ENCODE results near the gene TMEM272.

Gene TMEM272

DNA sequence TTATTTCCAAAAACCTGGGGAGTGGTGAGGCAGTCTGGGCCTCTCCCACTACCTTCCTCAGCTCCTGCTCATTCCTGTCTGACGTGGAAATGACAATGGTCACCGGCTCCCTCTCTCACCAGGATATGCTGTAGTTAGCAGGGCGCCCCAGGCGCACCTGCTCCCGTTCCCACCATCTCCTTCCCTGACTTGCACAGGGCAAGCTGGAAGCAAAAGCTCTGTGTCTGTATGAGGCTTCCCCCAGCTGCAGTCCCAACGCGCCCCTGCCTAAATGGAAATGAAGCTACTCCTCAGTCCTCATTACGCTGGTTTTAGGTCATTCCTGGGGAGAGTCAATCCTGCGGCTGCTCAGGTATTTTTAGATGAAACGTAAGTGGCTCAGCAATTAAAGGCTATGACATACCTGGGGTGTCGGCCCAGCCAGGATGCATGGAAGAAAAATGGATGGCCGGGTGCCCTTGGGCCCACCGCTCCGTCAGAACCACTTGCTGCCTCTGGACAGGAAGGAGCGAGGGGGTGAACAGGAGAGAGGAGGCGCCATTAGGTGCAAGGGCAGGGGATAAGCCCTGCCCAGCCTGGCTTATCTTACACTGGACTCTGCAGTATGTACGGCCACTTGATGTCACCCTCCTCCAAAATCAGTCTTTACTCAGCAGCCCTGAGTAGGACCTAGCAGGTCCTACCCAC is 73.4 kb downstream of the TMEM272 start:
- TF ChIP-seq, protein P1, sequence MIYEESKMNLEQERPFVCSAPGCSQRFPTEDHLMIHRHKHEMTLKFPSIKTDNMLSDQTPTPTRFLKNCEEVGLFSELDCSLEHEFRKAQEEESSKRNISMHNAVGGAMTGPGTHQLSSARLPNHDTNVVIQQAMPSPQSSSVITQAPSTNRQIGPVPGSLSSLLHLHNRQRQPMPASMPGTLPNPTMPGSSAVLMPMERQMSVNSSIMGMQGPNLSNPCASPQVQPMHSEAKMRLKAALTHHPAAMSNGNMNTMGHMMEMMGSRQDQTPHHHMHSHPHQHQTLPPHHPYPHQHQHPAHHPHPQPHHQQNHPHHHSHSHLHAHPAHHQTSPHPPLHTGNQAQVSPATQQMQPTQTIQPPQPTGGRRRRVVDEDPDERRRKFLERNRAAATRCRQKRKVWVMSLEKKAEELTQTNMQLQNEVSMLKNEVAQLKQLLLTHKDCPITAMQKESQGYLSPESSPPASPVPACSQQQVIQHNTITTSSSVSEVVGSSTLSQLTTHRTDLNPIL (CRISPR knock-in tag; IDR thresholded peaks at IDR 0.05; ENCODE audit: low read depth) = no peak
- no peak for TF ChIP-seq PPARA (CRISPR knock-in tag; IDR thresholded peaks at IDR 0.05; ENCODE audit: borderline replicate concordance)
- no peak for TF ChIP-seq POU6F1 (CRISPR knock-in tag; IDR thresholded peaks at IDR 0.05; ENCODE audit: borderline replicate concordance, low read depth)
- no peak for TF ChIP-seq SNAI2 (CRISPR knock-in tag; IDR thresholded peaks at IDR 0.05)
- TF ChIP-seq ZFP30 (CRISPR knock-in tag; IDR thresholded peaks at IDR 0.05) = no peak
- peak; percentile 42 for ATAC-seq

DNA sequence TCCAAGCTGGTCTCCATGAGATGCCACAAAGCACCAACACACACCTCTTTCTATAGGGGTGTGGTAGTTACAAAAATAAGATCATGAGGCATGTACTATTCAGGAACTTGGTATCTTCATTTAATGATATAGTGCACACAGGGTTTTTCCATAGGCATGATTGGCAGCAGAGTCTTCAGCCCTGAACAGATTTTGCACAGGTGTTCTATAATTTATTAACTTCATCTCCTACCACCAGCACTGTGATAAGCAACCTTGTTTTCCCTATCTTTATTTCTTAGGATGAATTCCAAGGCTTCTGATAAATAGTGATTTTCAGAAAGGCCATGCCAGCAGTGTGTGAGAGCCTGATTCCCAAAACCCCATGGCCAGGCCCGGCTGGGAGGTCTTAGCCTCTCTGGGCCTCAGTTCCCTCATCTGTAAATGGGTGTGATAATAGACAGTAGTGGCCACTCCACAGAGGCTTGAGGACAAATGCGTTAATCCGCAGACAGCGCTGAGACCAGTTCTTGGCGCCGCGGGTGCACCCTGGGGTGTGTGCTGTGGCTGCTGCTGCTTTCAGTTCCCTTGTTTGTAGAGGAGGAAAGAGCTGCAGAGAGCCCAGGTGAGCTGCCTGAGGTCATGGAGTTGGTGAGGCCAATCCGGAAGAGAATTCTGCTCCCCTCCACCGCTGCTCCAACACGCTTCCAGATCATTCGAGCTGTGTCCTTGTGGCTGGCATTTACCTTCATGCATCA is 74.1 kb downstream of the TMEM272 start:
- no peak for ATAC-seq

DNA sequence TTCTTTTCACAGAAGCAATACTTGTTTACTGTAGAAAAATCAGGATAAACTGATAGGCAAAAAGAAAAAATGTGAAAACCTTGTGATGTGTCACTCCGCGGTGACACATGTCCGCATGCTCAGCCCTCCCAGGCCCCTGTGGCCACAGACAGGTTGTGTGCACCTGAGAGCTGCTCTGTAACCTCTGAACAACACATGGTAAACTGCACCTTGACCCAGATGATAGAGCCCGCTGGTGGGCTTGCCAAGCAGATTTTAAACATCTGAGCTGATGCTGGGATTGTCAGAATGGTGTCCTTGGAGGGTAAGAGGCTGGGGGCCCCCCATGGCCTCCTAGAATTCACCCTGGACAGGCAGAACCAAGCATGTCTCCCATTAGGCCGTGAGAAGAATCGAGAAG is 74.8 kb downstream of the TMEM272 start:
- ATAC-seq = no peak

More for the DNA sequence above, 74.1 kb downstream of the TMEM272 start:
- no peak for TF ChIP-seq CSDC2 (CRISPR knock-in tag; IDR thresholded peaks at IDR 0.05)
- no peak for TF ChIP-seq ZNF565 (CRISPR knock-in tag; conservative IDR thresholded peaks at IDR 0.05; ENCODE audit: low read depth)
- TF ChIP-seq, protein P2, sequence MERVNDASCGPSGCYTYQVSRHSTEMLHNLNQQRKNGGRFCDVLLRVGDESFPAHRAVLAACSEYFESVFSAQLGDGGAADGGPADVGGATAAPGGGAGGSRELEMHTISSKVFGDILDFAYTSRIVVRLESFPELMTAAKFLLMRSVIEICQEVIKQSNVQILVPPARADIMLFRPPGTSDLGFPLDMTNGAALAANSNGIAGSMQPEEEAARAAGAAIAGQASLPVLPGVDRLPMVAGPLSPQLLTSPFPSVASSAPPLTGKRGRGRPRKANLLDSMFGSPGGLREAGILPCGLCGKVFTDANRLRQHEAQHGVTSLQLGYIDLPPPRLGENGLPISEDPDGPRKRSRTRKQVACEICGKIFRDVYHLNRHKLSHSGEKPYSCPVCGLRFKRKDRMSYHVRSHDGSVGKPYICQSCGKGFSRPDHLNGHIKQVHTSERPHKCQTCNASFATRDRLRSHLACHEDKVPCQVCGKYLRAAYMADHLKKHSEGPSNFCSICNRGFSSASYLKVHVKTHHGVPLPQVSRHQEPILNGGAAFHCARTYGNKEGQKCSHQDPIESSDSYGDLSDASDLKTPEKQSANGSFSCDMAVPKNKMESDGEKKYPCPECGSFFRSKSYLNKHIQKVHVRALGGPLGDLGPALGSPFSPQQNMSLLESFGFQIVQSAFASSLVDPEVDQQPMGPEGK (CRISPR knock-in tag; IDR thresholded peaks at IDR 0.05; ENCODE audit: borderline replicate concordance) = no peak
- TF ChIP-seq, protein P3, sequence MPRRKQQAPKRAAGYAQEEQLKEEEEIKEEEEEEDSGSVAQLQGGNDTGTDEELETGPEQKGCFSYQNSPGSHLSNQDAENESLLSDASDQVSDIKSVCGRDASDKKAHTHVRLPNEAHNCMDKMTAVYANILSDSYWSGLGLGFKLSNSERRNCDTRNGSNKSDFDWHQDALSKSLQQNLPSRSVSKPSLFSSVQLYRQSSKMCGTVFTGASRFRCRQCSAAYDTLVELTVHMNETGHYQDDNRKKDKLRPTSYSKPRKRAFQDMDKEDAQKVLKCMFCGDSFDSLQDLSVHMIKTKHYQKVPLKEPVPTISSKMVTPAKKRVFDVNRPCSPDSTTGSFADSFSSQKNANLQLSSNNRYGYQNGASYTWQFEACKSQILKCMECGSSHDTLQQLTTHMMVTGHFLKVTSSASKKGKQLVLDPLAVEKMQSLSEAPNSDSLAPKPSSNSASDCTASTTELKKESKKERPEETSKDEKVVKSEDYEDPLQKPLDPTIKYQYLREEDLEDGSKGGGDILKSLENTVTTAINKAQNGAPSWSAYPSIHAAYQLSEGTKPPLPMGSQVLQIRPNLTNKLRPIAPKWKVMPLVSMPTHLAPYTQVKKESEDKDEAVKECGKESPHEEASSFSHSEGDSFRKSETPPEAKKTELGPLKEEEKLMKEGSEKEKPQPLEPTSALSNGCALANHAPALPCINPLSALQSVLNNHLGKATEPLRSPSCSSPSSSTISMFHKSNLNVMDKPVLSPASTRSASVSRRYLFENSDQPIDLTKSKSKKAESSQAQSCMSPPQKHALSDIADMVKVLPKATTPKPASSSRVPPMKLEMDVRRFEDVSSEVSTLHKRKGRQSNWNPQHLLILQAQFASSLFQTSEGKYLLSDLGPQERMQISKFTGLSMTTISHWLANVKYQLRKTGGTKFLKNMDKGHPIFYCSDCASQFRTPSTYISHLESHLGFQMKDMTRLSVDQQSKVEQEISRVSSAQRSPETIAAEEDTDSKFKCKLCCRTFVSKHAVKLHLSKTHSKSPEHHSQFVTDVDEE (CRISPR knock-in tag; IDR thresholded peaks at IDR 0.05) = no peak
- TF ChIP-seq BACH2 (CRISPR knock-in tag; IDR thresholded peaks at IDR 0.05; ENCODE audit: borderline replicate concordance) = no peak
- no peak for TF ChIP-seq ZC3H10 (CRISPR knock-in tag; IDR thresholded peaks at IDR 0.05)
- no peak for TF ChIP-seq ZFP3 (CRISPR knock-in tag; IDR thresholded peaks at IDR 0.05)
- no peak for TF ChIP-seq RARB (CRISPR knock-in tag; IDR thresholded peaks at IDR 0.05)

More for the DNA sequence above, 74.8 kb downstream of the TMEM272 start:
- TF ChIP-seq RARB (CRISPR knock-in tag; IDR thresholded peaks at IDR 0.05) (no peak), ZNF8 (CRISPR knock-in tag; IDR thresholded peaks at IDR 0.05) (no peak), ESRRG (CRISPR knock-in tag; IDR thresholded peaks at IDR 0.05) (no peak), ZNF70 (CRISPR knock-in tag; IDR thresholded peaks at IDR 0.05) (no peak), PPARA (CRISPR knock-in tag; IDR thresholded peaks at IDR 0.05; ENCODE audit: borderline replicate concordance) (no peak), ISL1 (CRISPR knock-in tag; IDR thresholded peaks at IDR 0.05) (no peak), ZFP30 (CRISPR knock-in tag; IDR thresholded peaks at IDR 0.05) (no peak)
- TF ChIP-seq, protein P3 (CRISPR knock-in tag; IDR thresholded peaks at IDR 0.05) = no peak
